IMR-90 (cell line): Measurements from ENCODE around the gene PEX7. TPM values are rescaled to one million over a fixed set of nuclear protein-coding genes. Genes with fewer than 3 reads are reported as not detected.

ENCODE experiments used
- ATAC-seq: fragments of 200-7000 bp; cut with Tn5 transposase; 2 replicates; pipeline ENCODE4 v1.9.1; 2020; ENCODE audit warnings: low read depth, mild to moderate bottlenecking, moderate library complexity
- BruUV-seq: library from RNA; stranded (reverse); fragments of 400-500 nt; replicated peaks from 2 replicates; lab custom pipeline; 2021; lab: Mats Ljungman, UMichigan
- CTCF ChIA-PET: fragments of 300-600 bp; formaldehyde crosslinking; extraction: SDS; loops from one replicate; lab custom pipeline; 2021; ENCODE audit warnings: antibody characterized with exemption; lab: Yijun Ruan, JAX
- POLR2A ChIA-PET: fragments of 300-600 bp; sonication (Branson Sonifier 250); formaldehyde crosslinking; loops from one replicate; lab custom pipeline; 2022; ENCODE audit warnings: antibody characterized with exemption; ENCODE audit not compliant: unreplicated experiment; lab: Charles Lee
- DNase-seq: peaks from one replicate; pipeline ENCODE4 v3.0.0; 2013
- H2AFZ ChIP-seq: replicated peaks from 2 replicates; pipeline ENCODE3; 2013; ENCODE audit warnings: low read length, mild to moderate bottlenecking; ENCODE audit not compliant: poor library complexity
- H2AK5ac ChIP-seq: 2 replicates; pipeline ENCODE4 v1.6.1; 2013; ENCODE audit warnings: low read depth, low read length, inconsistent platforms
- H2AK9ac ChIP-seq: replicated peaks from 2 replicates; pipeline ENCODE3; 2013; ENCODE audit warnings: mild to moderate bottlenecking, low read depth, low read length, moderate library complexity; ENCODE audit not compliant: poor library complexity
- H2BK120ac ChIP-seq: 2 replicates; pipeline ENCODE4 v1.6.1; 2013; ENCODE audit warnings: low read depth, low read length, inconsistent platforms
- H2BK15ac ChIP-seq: 3 replicates; pipeline ENCODE4 v1.6.1; 2013; ENCODE audit warnings: low read depth, low read length, inconsistent platforms
- H2BK20ac ChIP-seq: 2 replicates; pipeline ENCODE4 v1.6.1; 2013; ENCODE audit warnings: low read depth, mild to moderate bottlenecking, inconsistent platforms, low read length, moderate library complexity
- H2BK5ac ChIP-seq: 2 replicates; pipeline ENCODE4 v1.6.1; 2013; ENCODE audit warnings: mild to moderate bottlenecking, low read depth, low read length, inconsistent platforms; ENCODE audit not compliant: poor library complexity, severe bottlenecking
- H3K14ac ChIP-seq: replicated peaks from 2 replicates; pipeline ENCODE4 v1.6.1; 2013; ENCODE audit warnings: low read depth, low read length, inconsistent platforms
- H3K18ac ChIP-seq: 2 replicates; pipeline ENCODE4 v1.6.1; 2013; ENCODE audit warnings: low read depth, low read length, control low read depth
- H3K23ac ChIP-seq: 2 replicates; pipeline ENCODE4 v1.6.1; 2013; ENCODE audit warnings: low read depth, low read length, inconsistent platforms
- H3K27ac ChIP-seq: 2 replicates; pipeline ENCODE4 v1.5.1; 2013; ENCODE audit warnings: mild to moderate bottlenecking, control low read depth, low read length; ENCODE audit not compliant: insufficient read depth
- H3K27me3 ChIP-seq: 2 replicates; pipeline ENCODE4 v1.6.1; 2013; ENCODE audit warnings: low read length; ENCODE audit not compliant: control insufficient read depth, insufficient read depth
- H3K36me3 ChIP-seq: 2 replicates; pipeline ENCODE4 v1.6.1; 2013; ENCODE audit warnings: low read length, mixed read lengths; ENCODE audit not compliant: control insufficient read depth, insufficient read depth
- H3K4ac ChIP-seq: 2 replicates; pipeline ENCODE4 v1.6.1; 2013; ENCODE audit warnings: low read depth, low read length, inconsistent platforms
- H3K4me1 ChIP-seq: 2 replicates; pipeline ENCODE4 v1.6.1; 2013; ENCODE audit warnings: low read length, mixed read lengths; ENCODE audit not compliant: control insufficient read depth, insufficient read depth
- H3K4me2 ChIP-seq: 2 replicates; pipeline ENCODE4 v1.6.1; 2013; ENCODE audit warnings: low read depth, mild to moderate bottlenecking, control low read depth, low read length, moderate library complexity
- H3K4me3 ChIP-seq: 2 replicates; pipeline ENCODE4 v1.5.1; 2013; ENCODE audit warnings: low read depth, mild to moderate bottlenecking, control low read depth, low read length, moderate library complexity; ENCODE audit not compliant: insufficient read depth
- H3K56ac ChIP-seq: 2 replicates; pipeline ENCODE4 v1.6.1; 2013; ENCODE audit warnings: low read length, inconsistent platforms; ENCODE audit not compliant: insufficient read depth; ENCODE audit errors: extremely low read depth
- H3K79me1 ChIP-seq, 2 experiments: 2 replicates each; pipeline ENCODE4 v1.6.1; 2013; ENCODE audit warnings: low read length in 2 of 2, inconsistent platforms in 1 of 2, low read depth in 1 of 2
- H3K9ac ChIP-seq: 2 replicates; pipeline ENCODE4 v1.6.1; 2013; ENCODE audit warnings: low read depth, low read length, control low read depth
- H3K9me1 ChIP-seq: 2 replicates; pipeline ENCODE4 v1.6.1; 2013; ENCODE audit warnings: low read length, inconsistent platforms; ENCODE audit not compliant: insufficient read depth
- H3K9me3 ChIP-seq: 2 replicates; pipeline ENCODE4 v1.6.1; 2013; ENCODE audit warnings: low read length; ENCODE audit not compliant: control insufficient read depth, insufficient read depth
- H4K20me1 ChIP-seq: 2 replicates; pipeline ENCODE4 v1.6.1; 2013; ENCODE audit warnings: low read length, inconsistent platforms; ENCODE audit not compliant: insufficient read depth
- H4K5ac ChIP-seq: 2 replicates; pipeline ENCODE4 v1.6.1; 2013; ENCODE audit warnings: mild to moderate bottlenecking, low read depth, low read length, control low read depth
- H4K8ac ChIP-seq, 2 experiments: 2 replicates each; pipeline ENCODE4 v1.6.1; 2013; ENCODE audit warnings: low read depth in 2 of 2, low read length in 2 of 2, control low read depth in 1 of 2, inconsistent platforms in 1 of 2
- H4K91ac ChIP-seq: 2 replicates; pipeline ENCODE4 v1.6.1; 2013; ENCODE audit warnings: low read depth, low read length, inconsistent platforms; ENCODE audit not compliant: insufficient read depth
- BHLHE40 ChIP-seq: fragments of 150-350 bp; IDR thresholded peaks from 2 replicates; pipeline ENCODE4 v1.6.1; 2016; ENCODE audit warnings: mild to moderate bottlenecking, low read depth, low read length
- CEBPB ChIP-seq: IDR thresholded peaks from 2 replicates; pipeline ENCODE4 v1.6.1; 2012; ENCODE audit warnings: low read depth, low read length, improper control_type of control experiment
- CHD1 ChIP-seq: IDR thresholded peaks from 2 replicates; pipeline ENCODE4 v1.6.1; 2012; ENCODE audit warnings: low read depth, low read length, improper control_type of control experiment
- CTCF ChIP-seq: conservative IDR thresholded peaks from 2 replicates; pipeline ENCODE4 v1.5.1; 2012; ENCODE audit warnings: mild to moderate bottlenecking, low read depth, low read length, improper control_type of control experiment
- ELK1 ChIP-seq: fragments of 150-350 bp; IDR thresholded peaks from 2 replicates; pipeline ENCODE4 v1.6.1; 2016; ENCODE audit warnings: low read depth, mild to moderate bottlenecking, low read length, moderate library complexity, borderline replicate concordance
- FOS ChIP-seq: fragments of 150-350 bp; IDR thresholded peaks from 2 replicates; pipeline ENCODE4 v1.6.1; 2016; ENCODE audit warnings: low read depth, low read length
- MAFK ChIP-seq: IDR thresholded peaks from 2 replicates; pipeline ENCODE4 v1.6.1; 2012; ENCODE audit warnings: low read depth, low read length, improper control_type of control experiment
- MAZ ChIP-seq: IDR thresholded peaks from 2 replicates; pipeline ENCODE4 v1.6.1; 2012; ENCODE audit warnings: low read depth, mild to moderate bottlenecking, low read length, improper control_type of control experiment, moderate library complexity, borderline replicate concordance
- MXI1 ChIP-seq: IDR thresholded peaks from 2 replicates; pipeline ENCODE4 v1.6.1; 2012; ENCODE audit warnings: low read depth, mild to moderate bottlenecking, low read length, moderate library complexity, borderline replicate concordance
- NFE2L2 ChIP-seq: fragments of 150-350 bp; IDR thresholded peaks from 2 replicates; pipeline ENCODE4 v1.6.1; 2016; ENCODE audit warnings: low read depth, mild to moderate bottlenecking, low read length
- RAD21 ChIP-seq: IDR thresholded peaks from 2 replicates; pipeline ENCODE4 v1.6.1; 2012; ENCODE audit warnings: low read length, improper control_type of control experiment
- RCOR1 ChIP-seq: IDR thresholded peaks from 2 replicates; pipeline ENCODE4 v1.6.1; 2012; ENCODE audit warnings: mild to moderate bottlenecking, low read length, improper control_type of control experiment; ENCODE audit not compliant: insufficient replicate concordance
- RFX5 ChIP-seq: IDR thresholded peaks from 2 replicates; pipeline ENCODE4 v1.8.0; 2012; ENCODE audit warnings: low read depth, mild to moderate bottlenecking, low read length, moderate library complexity
- SMC3 ChIP-seq: fragments of 150-350 bp; IDR thresholded peaks from 2 replicates; pipeline ENCODE4 v1.6.1; 2016; ENCODE audit warnings: low read depth, mild to moderate bottlenecking, antibody characterized with exemption, low read length, moderate library complexity
- USF2 ChIP-seq: fragments of 150-350 bp; IDR thresholded peaks from 2 replicates; pipeline ENCODE4 v1.6.1; 2017; ENCODE audit warnings: mild to moderate bottlenecking, antibody characterized with exemption, low read length, low read depth
- WGBS, 2 experiments: methylation state at CpG; one replicate each; pipeline versions ENCODE4 v1.1.5 to v1.1.7; 2013; ENCODE audit warnings: missing lambda C conversion rate in 2 of 2; ENCODE audit not compliant: insufficient read length in 1 of 2; ENCODE audit errors: extremely low coverage in 2 of 2; 5-methylcytosine and 5-hydroxymethylcytosine counted together
- dilution Hi-C: fragments of 300-500 bp; cut with HindIII; formaldehyde crosslinking; loops from one replicate; pipeline ENCODE4 v1.14.3; 2018; ENCODE audit warnings: low sequenced_read_pairs; ENCODE audit not compliant: unreplicated experiment
- in situ Hi-C: fragments of 300-500 bp; cut with MboI; formaldehyde crosslinking; loops from 3 replicates; pipeline ENCODE4 v1.14.3; 2019; ENCODE audit warnings: low sequenced_read_pairs, inconsistent platforms, mixed read lengths
- intact Hi-C: fragments of 100-400 bp; cut with micrococcal nuclease; formaldehyde crosslinking; loops from 2 replicates; pipeline ENCODE4 v1.10.0; 2022
- polyA plus RNA-seq, 3 experiments: library from polyadenylated mRNA; depleted of rRNA; stranded (reverse); fragments of >200 nt; gene quantifications; 2 replicates each; pipeline ENCODE4 v1.2.3, GENCODE V29; 2012; ENCODE audit warnings: low replicate concordance in 1 of 3
- total RNA-seq: library from RNA; depleted of rRNA; stranded (reverse); fragments of >200 nt; gene quantifications from 2 replicates; pipeline ENCODE4 v1.2.3, GENCODE V29; 2012

The PEX7 gene
- total and polyA plus RNA-seq, 2 of the 4 experiments (the other 2 are of a cell fraction), result 5.4 to 7.0 TPM

- Histone ChIP-seq H2AFZ (no peak overlapping the region), H4K8ac (peak overlapping the region in 1 of 2 experiments; percentile 53; a peak in 2 of 4 replicates), H3K9me1 (peaks cover 22% of the 10 kb centered on the region), H3K9me3 (no peaks in the 10 kb centered on the region), H3K27ac (peak overlapping the region; percentile 44), H2BK15ac (peak overlapping the region; percentile 31; the same call in 1 of the 3 replicates), H2BK120ac (peak overlapping the region; percentile 51), H3K36me3 (no peaks in the 10 kb centered on the region), H4K20me1 (no peaks in the 10 kb centered on the region), H3K23ac (0 out of 2 replicates have a peak overlapping the region, but pooled peaks have one; percentile 10), H3K4ac (peak overlapping the region; percentile 53), H4K91ac (peak overlapping the region; percentile 41; the same call in 1 of the 2 replicates), H3K27me3 (no peaks in the 10 kb centered on the region), H3K4me3 (no peak overlapping the region), H3K4me2 (no peak overlapping the region), H2BK5ac (peak overlapping the region; percentile 88), H2AK5ac (peak overlapping the region; percentile 48; the same call in 1 of the 2 replicates), H3K56ac (no peak overlapping the region), H3K14ac (peak overlapping the region; percentile 25; the same call in 1 of the 2 replicates), H3K79me1 (peaks cover 34 to 73% of the 10 kb centered on the region in 2 experiments), H3K18ac (no peak overlapping the region; the same call in 1 of the 2 replicates), H2AK9ac (no peak overlapping the region), H3K9ac (no peak overlapping the region), H2BK20ac (peak overlapping the region; percentile 61; the same call in 1 of the 2 replicates), H4K5ac (no peak overlapping the region), H3K4me1 (peaks cover 25% of the 10 kb centered on the region)
- TF ChIP-seq RCOR1 (no peak), CTCF (no peak), CHD1 (no peak), ELK1 (no peak), MAZ (no peak), SMC3 (no peak), FOS (no peak), RFX5 (no peak), CEBPB (no peak), MXI1 (no peak), RAD21 (no peak), NFE2L2 (no peak), BHLHE40 (no peak), USF2 (no peak), MAFK (no peak)
- intact Hi-C loops (no loop called here), in situ Hi-C loops (loop anchor here (25.0 kb wide), 1 partner anchor 496 kb away; the partner anchor contains the start of gene BCLAF1), dilution Hi-C loops (no loop called here)
- ChIA-PET CTCF (interaction anchor here (1.0 kb wide), 1 partner anchor 44 kb away, joined by 3 read pairs; no protein-coding TSS in a partner anchor), POLR2A (no interaction called here)
- DNase-seq (no peak), ATAC-seq (no peak)
- BruUV-seq, result no TSS peak
- WGBS, 2 experiments, result no CpG with 5 or more reads among the region's 6 CpGs
Measured at GRCh38 chr6:136783021-136783420, 39.4 kb upstream of the PEX7 start.
